ENCODE results near the gene PBX3.

The PBX3 gene

GRCh38 chr9:125961072-125961471, 213.9 kb downstream of the PBX3 start:
- DNase-seq (ENCODE audit: low read depth) = no peak

GRCh38 chr9:125963932-125964331, 216.8 kb downstream of the PBX3 start:
- no peak overlapping the region for H3K4me3 ChIP-seq (ENCODE audit: control insufficient read depth, low read depth, low read length)
- TF ChIP-seq CTCF (conservative IDR thresholded peaks at IDR 0.05; ENCODE audit: control insufficient read depth, insufficient read depth, low read depth, low read length) = no peak
- no peak for DNase-seq (ENCODE audit: low read depth)

More at GRCh38 chr9:125961072-125961471, 213.9 kb downstream of the PBX3 start:
- H3K4me3 ChIP-seq (ENCODE audit: control insufficient read depth, low read depth, low read length) = no peak overlapping the region
- TF ChIP-seq CTCF (conservative IDR thresholded peaks at IDR 0.05; ENCODE audit: control insufficient read depth, insufficient read depth, low read depth, low read length) = no peak

DNA sequence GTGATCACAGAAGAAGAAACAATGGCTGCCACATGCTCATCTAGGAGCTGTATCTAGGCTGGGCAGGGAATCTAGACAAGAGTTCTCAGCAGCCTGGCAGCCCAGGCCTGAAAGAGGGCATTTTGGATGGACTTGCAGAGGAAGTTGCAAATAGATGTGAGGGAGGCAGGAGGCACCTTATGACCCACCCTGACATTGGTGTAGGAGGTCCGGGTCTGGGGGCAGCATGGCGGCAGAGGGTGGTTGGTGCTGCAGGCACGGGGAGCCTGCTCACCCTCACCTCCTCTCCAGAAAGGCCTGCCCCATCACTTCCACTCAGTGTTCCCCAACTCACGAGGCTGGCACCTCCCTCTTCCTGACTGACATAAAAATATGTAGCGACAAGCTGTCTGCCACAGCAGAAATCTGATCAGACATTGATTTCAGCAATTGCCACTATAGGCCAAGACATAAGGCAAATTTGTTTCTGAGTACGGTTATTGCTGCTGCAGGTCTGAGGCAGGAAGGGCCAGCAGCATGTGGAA, 217.6 kb downstream of the PBX3 start:
- H3K4me3 ChIP-seq (ENCODE audit: control insufficient read depth, low read depth, low read length) = no peak overlapping the region
- no peak for DNase-seq (ENCODE audit: low read depth)
- TF ChIP-seq CTCF (conservative IDR thresholded peaks at IDR 0.05; ENCODE audit: control insufficient read depth, insufficient read depth, low read depth, low read length) = no peak

- no peak for TF ChIP-seq CTCF (conservative IDR thresholded peaks at IDR 0.05; ENCODE audit: control insufficient read depth, insufficient read depth, low read depth, low read length)
- DNase-seq (ENCODE audit: low read depth) = no peak
- H3K4me3 ChIP-seq (ENCODE audit: control insufficient read depth, low read depth, low read length) = no peak overlapping the region
Measured at GRCh38 chr9:125965477-125965876, 218.3 kb downstream of the PBX3 start.

DNA sequence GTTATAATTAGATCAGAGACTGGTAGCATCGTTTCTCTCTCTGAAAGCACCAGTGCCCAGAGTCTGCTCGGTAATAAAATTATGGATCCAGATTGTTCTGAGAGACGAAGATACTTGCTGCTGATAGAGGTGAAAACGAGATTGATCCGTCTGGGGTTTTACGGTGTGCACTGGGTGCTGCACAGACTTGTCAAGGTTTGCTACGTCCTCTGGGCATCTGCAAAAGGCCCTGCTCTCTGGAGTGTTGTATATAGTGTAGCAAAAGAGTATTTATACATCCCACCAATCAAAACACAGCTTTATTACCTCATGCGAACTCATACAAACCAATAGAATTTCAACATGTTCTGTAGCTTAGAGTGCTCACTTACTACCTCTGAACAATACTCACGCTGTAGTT, 219.3 kb downstream of the PBX3 start:
- DNase-seq (ENCODE audit: low read depth) = no peak
- no peak overlapping the region for H3K4me3 ChIP-seq (ENCODE audit: control insufficient read depth, low read depth, low read length)
- TF ChIP-seq CTCF (conservative IDR thresholded peaks at IDR 0.05; ENCODE audit: control insufficient read depth, insufficient read depth, low read depth, low read length) = no peak

GRCh38 chr9:125966959-125967711, 220.0 kb downstream of the PBX3 start:
- no peak overlapping the region for H3K4me3 ChIP-seq (ENCODE audit: control insufficient read depth, low read depth, low read length)
- no peak for TF ChIP-seq CTCF (conservative IDR thresholded peaks at IDR 0.05; ENCODE audit: control insufficient read depth, insufficient read depth, low read depth, low read length)
- no peak for DNase-seq (ENCODE audit: low read depth)

Measured in fibroblast of mammary gland (primary cell).